SK-N-SH (cell line): Measurements from ENCODE around the gene NPAS3. TPM values are rescaled to one million over a fixed set of nuclear protein-coding genes. Genes with fewer than 3 reads are reported as not detected.
"Not testable (repeated sequence)": the region's sequence is repeated elsewhere in the genome, so short reads cannot be mapped to it uniquely, and the experiment has no call there.

ENCODE experiments used
- CTCF ChIA-PET: fragments of 300-600, 350-600 bp; formaldehyde crosslinking; extraction: SDS; loops from one replicate; lab custom pipeline; 2021; lab: Yijun Ruan, JAX
- POLR2A ChIA-PET: fragments of 350-600 bp; sonication (Branson Sonifier 250); formaldehyde crosslinking; extraction: SDS; loops from one replicate; lab custom pipeline; 2020; ENCODE audit warnings: antibody characterized with exemption, inconsistent platforms; lab: Yijun Ruan, JAX
- DNase-seq: peaks from one replicate; pipeline ENCODE4 v3.0.0; 2012
- H2AFZ ChIP-seq: fragments of 200-600 bp; sonication (generic); 2 replicates; pipeline ENCODE4 v1.8.1; 2016; ENCODE audit warnings: antibody characterized with exemption, mild to moderate bottlenecking, low read depth
- H3F3A ChIP-seq: fragments of 200-600 bp; sonication (generic); replicated peaks from 2 replicates; pipeline ENCODE3; 2016; ENCODE audit warnings: antibody characterized with exemption, mild to moderate bottlenecking; ENCODE audit not compliant: insufficient read depth
- H3K27ac ChIP-seq, 2 experiments: fragments of 200-500 bp in 1 of 2; fragments of 200-600 bp in 1 of 2; sonication (Bioruptor generic) in 1 of 2; sonication (generic), shearing (Covaris generic) in 1 of 2; 2 replicates each; pipeline versions ENCODE4 v1.5.1 to v1.6.1; 2014 to 2016; ENCODE audit warnings: low read depth in 2 of 2, inconsistent platforms in 1 of 2, low read length in 1 of 2, mild to moderate bottlenecking in 1 of 2, mixed read lengths in 1 of 2
- H3K27me3 ChIP-seq: fragments of 200-600 bp; sonication (generic), shearing (Covaris generic); 2 replicates; pipeline ENCODE4 v1.6.1; 2016; ENCODE audit warnings: mixed run types; ENCODE audit not compliant: insufficient read depth
- H3K36me3 ChIP-seq, 2 experiments: fragments of 200-500 bp in 1 of 2; fragments of 200-600 bp in 1 of 2; sonication (Bioruptor generic) in 1 of 2; sonication (generic) in 1 of 2; replicated peaks in 1 of 2; 2 replicates each; pipeline versions ENCODE3 to v1.5.1; 2014 to 2016; ENCODE audit warnings: low read length in 1 of 2, mild to moderate bottlenecking in 1 of 2; ENCODE audit not compliant: insufficient read depth in 2 of 2, control insufficient read depth in 1 of 2
- H3K4me1 ChIP-seq, 2 experiments: fragments of 200-500 bp in 1 of 2; fragments of 200-600 bp in 1 of 2; sonication (Bioruptor generic) in 1 of 2; sonication (generic), shearing (Covaris generic) in 1 of 2; 2 replicates each; pipeline versions ENCODE4 v1.5.1 to v1.6.1; 2014 to 2016; ENCODE audit warnings: low read depth in 1 of 2, low read length in 1 of 2, mixed run types in 1 of 2; ENCODE audit not compliant: insufficient read depth in 2 of 2, control insufficient read depth in 1 of 2
- H3K4me2 ChIP-seq: fragments of 200-600 bp; sonication (generic), shearing (Covaris generic); 2 replicates; pipeline ENCODE4 v1.6.1; 2017; ENCODE audit warnings: mixed run types
- H3K4me3 ChIP-seq, 2 experiments: fragments of 200-500 bp in 1 of 2; fragments of 200-600 bp in 1 of 2; sonication (Bioruptor generic) in 1 of 2; sonication (generic), shearing (Covaris generic) in 1 of 2; 2 replicates each; pipeline versions ENCODE4 v1.5.1 to v1.8.1; 2014 to 2016; ENCODE audit warnings: low read depth in 2 of 2, inconsistent platforms in 1 of 2, low read length in 1 of 2, mild to moderate bottlenecking in 1 of 2, mixed read lengths in 1 of 2, moderate library complexity in 1 of 2
- H3K79me2 ChIP-seq: fragments of 200-600 bp; sonication (generic); 2 replicates; pipeline ENCODE4 v1.8.1; 2017; ENCODE audit warnings: mild to moderate bottlenecking; ENCODE audit not compliant: insufficient read depth
- H3K9ac ChIP-seq: fragments of 200-600 bp; sonication (generic); 2 replicates; pipeline ENCODE4 v1.6.1; 2017; ENCODE audit warnings: mixed run types
- H3K9me2 ChIP-seq: fragments of 200-600 bp; sonication (generic); 2 replicates; pipeline ENCODE4 v1.6.1; 2017; ENCODE audit warnings: mixed run types
- H3K9me3 ChIP-seq: fragments of 200-600 bp; sonication (generic); 2 replicates; pipeline ENCODE4 v1.6.1; 2017; ENCODE audit warnings: mixed run types, mild to moderate bottlenecking, moderate library complexity
- H4K20me1 ChIP-seq: fragments of 200-600 bp; sonication (generic); 2 replicates; pipeline ENCODE4 v1.6.1; 2017; ENCODE audit warnings: mild to moderate bottlenecking, mixed run types; ENCODE audit not compliant: insufficient read depth
- CHD2 ChIP-seq: fragments of 150-350 bp; IDR thresholded peaks from 2 replicates; pipeline ENCODE4 v1.6.1; 2018; ENCODE audit warnings: low read length; ENCODE audit not compliant: partially characterized antibody
- FOXJ3 ChIP-seq: sonication (generic); formaldehyde crosslinking; IDR thresholded peaks from 2 replicates; pipeline ENCODE4 v1.5.1; 2020; ENCODE audit warnings: mild to moderate bottlenecking, missing genetic modification reagents
- JUND ChIP-seq: IDR thresholded peaks from 2 replicates; pipeline ENCODE4 v1.4.0; 2012
- MEF2A ChIP-seq: IDR thresholded peaks from 2 replicates; pipeline ENCODE4 v1.4.0; 2012; ENCODE audit warnings: low read depth, borderline replicate concordance
- RFX5 ChIP-seq: IDR thresholded peaks from 2 replicates; pipeline ENCODE4 v1.6.1; 2012; ENCODE audit warnings: mild to moderate bottlenecking, improper control_type of control experiment, low read length
- WGBS: methylation state at CpG from one replicate; pipeline ENCODE4 v1.1.6; 2017; ENCODE audit warnings: low lambda C conversion rate; 5-methylcytosine and 5-hydroxymethylcytosine counted together
- polyA plus RNA-seq, 3 experiments: library from polyadenylated mRNA; depleted of rRNA; stranded (reverse); fragments of >200 nt; gene quantifications; 2 replicates each; pipeline ENCODE4 v1.2.3, GENCODE V29; 2012
- TF ChIP-seq, protein P1 (sequence below): fragments of 150-350 bp; IDR thresholded peaks from 2 replicates; pipeline ENCODE4 v1.6.1; 2016; ENCODE audit warnings: mild to moderate bottlenecking, low read depth, low read length
- TF ChIP-seq, protein P2 (sequence below): IDR thresholded peaks from 2 replicates; pipeline ENCODE4; 2012
- TF ChIP-seq, protein P3 (sequence below): fragments of 150-350 bp; IDR thresholded peaks from 2 replicates; pipeline ENCODE4 v1.6.1; 2017; ENCODE audit warnings: antibody characterized with exemption, low read length, low read depth, borderline replicate concordance

Gene NPAS3
- polyA plus RNA-seq, 1 of the 3 experiments (the other 2 are of a cell fraction) = 4.3 TPM

DNA sequence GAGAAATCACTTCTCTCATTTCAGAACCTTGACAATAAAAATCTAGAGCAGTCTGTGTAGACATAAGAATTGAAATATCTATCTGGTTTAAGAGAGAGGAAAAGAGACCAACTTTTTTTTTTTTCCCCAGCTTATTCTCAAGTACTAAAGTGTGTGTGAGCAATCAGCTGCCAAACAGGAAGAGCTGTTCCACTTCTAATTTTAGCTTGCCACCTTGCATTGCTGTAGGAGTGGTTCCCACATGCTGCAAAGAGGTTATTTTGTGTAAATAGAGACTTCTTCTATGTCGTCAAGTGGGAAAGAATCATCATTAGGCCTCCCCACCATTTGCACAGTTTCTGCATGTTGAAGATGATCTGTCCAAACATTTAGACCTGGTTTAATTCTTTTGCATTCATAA is 142.6 kb downstream of the NPAS3 start (continued):
- TF ChIP-seq, protein P1, sequence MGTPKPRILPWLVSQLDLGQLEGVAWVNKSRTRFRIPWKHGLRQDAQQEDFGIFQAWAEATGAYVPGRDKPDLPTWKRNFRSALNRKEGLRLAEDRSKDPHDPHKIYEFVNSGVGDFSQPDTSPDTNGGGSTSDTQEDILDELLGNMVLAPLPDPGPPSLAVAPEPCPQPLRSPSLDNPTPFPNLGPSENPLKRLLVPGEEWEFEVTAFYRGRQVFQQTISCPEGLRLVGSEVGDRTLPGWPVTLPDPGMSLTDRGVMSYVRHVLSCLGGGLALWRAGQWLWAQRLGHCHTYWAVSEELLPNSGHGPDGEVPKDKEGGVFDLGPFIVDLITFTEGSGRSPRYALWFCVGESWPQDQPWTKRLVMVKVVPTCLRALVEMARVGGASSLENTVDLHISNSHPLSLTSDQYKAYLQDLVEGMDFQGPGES = no peak
- no peak for TF ChIP-seq CHD2

DNA sequence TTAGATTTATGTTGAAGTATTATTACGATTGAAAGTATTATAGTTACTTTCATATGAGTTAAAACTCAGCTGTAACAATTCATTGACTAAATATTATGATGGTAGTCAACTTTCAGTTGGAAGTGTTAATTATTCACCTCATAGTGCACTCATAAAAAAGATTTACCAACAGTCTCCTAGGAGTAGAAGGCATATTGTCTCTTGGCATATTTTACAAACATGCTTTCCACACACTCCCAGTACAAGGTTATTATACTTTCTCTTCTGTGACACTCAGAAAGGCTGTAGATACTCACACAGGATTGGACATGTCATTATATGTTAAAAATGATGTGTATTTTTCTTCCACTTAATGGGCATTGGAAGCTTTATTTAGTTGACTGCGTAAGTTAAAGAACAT is 147.1 kb downstream of the NPAS3 start:
- Histone ChIP-seq H3K27ac (no peak overlapping the region), H3K9me3 (no peaks in the 10 kb centered on the region), H3K9ac (no peak overlapping the region), H3K79me2 (no peaks in the 10 kb centered on the region), H2AFZ (no peak overlapping the region), H4K20me1 (no peaks in the 10 kb centered on the region), H3F3A (no peaks in the 10 kb centered on the region), H3K4me3 (no peak overlapping the region), H3K36me3 (no peaks in the 10 kb centered on the region), H3K9me2 (no peaks in the 10 kb centered on the region), H3K27me3 (no peaks in the 10 kb centered on the region), H3K4me1 (no peaks in the 10 kb centered on the region), H3K4me2 (no peak overlapping the region)
- no peak for DNase-seq
- POLR2A ChIA-PET = no interaction called here
- 74% methylated on average over 2 of the region's 2 CpGs for WGBS
- no peak for TF ChIP-seq MEF2A
- TF ChIP-seq, protein P1 = no peak
- TF ChIP-seq, all 33 proteins: peak for 0
- CTCF ChIA-PET = no interaction called here

DNA sequence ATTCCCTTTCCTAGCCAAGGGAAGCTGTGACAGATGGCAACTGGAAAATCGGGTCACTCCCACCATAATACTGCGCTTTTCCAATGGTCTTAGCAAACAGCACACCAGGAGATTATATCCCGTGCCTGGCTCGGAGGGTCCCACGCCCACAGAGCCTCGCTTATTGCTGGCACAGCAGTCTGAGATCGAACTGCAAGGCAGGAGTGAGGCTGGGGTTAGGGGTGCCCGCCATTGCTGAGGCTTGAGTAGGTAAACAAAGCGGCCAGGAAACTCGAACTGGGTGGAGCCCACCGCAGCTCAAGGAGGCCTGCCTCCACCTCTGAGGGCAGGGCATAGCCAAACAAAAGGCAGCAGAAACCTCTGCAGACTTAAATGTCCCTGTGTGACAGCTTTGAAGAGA is 149.6 kb downstream of the NPAS3 start:
- H2AFZ ChIP-seq, POLR2A ChIA-PET, H3K4me3 ChIP-seq, H3K9me2 ChIP-seq, H3K27ac ChIP-seq, H3F3A ChIP-seq, H3K9me3 ChIP-seq, H3K79me2 ChIP-seq, H3K27me3 ChIP-seq, H3K9ac ChIP-seq, H3K36me3 ChIP-seq, DNase-seq, H3K4me2 ChIP-seq, H4K20me1 ChIP-seq, CTCF ChIA-PET, H3K4me1 ChIP-seq: not testable (repeated sequence)
- 62% methylated on average over 11 of the region's 11 CpGs for WGBS

DNA sequence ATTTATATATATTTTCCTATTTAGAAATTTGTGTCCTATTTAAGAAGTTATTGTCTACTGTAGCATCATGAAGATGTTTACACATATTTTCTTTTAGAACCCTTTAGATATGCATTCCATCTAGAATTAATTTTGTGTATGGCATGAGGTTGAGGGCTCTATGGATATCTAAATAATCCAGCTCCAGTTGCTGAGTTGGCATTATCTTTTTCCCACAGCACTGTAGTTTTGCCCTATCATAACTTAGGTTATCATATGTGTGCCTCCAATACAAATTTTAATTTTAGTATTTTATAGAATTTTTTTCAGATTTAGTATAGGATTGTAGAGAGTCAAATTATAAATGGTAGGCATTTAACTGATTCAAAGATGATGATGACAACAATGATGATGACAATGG is 159.3 kb downstream of the NPAS3 start:
- Histone ChIP-seq H3K27ac (no peak overlapping the region), H3K9ac (no peak overlapping the region), H3K79me2 (no peaks in the 10 kb centered on the region), H3K4me2 (no peak overlapping the region), H4K20me1 (no peaks in the 10 kb centered on the region)
- TF ChIP-seq RFX5 (no peak), JUND (no peak), FOXJ3 (CRISPR knock-in tag) (no peak)
- TF ChIP-seq, protein P2, sequence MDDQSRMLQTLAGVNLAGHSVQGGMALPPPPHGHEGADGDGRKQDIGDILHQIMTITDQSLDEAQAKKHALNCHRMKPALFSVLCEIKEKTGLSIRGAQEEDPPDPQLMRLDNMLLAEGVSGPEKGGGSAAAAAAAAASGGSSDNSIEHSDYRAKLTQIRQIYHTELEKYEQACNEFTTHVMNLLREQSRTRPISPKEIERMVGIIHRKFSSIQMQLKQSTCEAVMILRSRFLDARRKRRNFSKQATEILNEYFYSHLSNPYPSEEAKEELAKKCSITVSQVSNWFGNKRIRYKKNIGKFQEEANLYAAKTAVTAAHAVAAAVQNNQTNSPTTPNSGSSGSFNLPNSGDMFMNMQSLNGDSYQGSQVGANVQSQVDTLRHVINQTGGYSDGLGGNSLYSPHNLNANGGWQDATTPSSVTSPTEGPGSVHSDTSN = no peak
- TF ChIP-seq, protein P3, sequence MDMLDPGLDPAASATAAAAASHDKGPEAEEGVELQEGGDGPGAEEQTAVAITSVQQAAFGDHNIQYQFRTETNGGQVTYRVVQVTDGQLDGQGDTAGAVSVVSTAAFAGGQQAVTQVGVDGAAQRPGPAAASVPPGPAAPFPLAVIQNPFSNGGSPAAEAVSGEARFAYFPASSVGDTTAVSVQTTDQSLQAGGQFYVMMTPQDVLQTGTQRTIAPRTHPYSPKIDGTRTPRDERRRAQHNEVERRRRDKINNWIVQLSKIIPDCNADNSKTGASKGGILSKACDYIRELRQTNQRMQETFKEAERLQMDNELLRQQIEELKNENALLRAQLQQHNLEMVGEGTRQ = no peak
- TF ChIP-seq, all 33 proteins: peak for 0
- no peak overlapping the region for H2AFZ ChIP-seq
- DNase-seq = no peak
- H3K9me3 ChIP-seq = no peaks in the 10 kb centered on the region
- no peaks in the 10 kb centered on the region for H3K9me2 ChIP-seq
- no peaks in the 10 kb centered on the region for H3F3A ChIP-seq
- H3K36me3 ChIP-seq = peaks cover 0 to 2% of the 10 kb centered on the region in 2 experiments
- H3K4me3 ChIP-seq = no peak overlapping the region
- H3K4me1 ChIP-seq = no peaks in the 10 kb centered on the region
- ChIA-PET POLR2A (no interaction called here), CTCF (no interaction called here)
- no peaks in the 10 kb centered on the region for H3K27me3 ChIP-seq
